ENCODE data around the gene DLL1. TPM values are rescaled to one million over a fixed set of nuclear protein-coding genes. Genes with fewer than 3 reads are reported as not detected.

Gene DLL1
- total RNA-seq, 4 donors from 2014 or later: 7.3 to 16.6 (median 12.4) TPM

GRCh38 chr6:170249817-170250216 lies 41.1 kb downstream of the DLL1 start:
- no peak for DNase-seq (ENCODE audit: low spot score)

GRCh38 chr6:170248861-170249600 lies 41.8 kb downstream of the DLL1 start:
- no peak for DNase-seq (ENCODE audit: low spot score)
- ATAC-seq (ENCODE audit: low FRiP score): no peak
- no peak for TF ChIP-seq CTCF (IDR thresholded peaks at IDR 0.05)

More at GRCh38 chr6:170249817-170250216, 41.1 kb downstream of the DLL1 start:
- no peak for TF ChIP-seq CTCF (IDR thresholded peaks at IDR 0.05)
- ATAC-seq (ENCODE audit: low FRiP score): no peak

GRCh38 chr6:170248111-170248805 lies 42.6 kb downstream of the DLL1 start:
- TF ChIP-seq CTCF (IDR thresholded peaks at IDR 0.05): no peak
- no peak for ATAC-seq (ENCODE audit: low FRiP score)
- DNase-seq (ENCODE audit: low spot score): no peak

GRCh38 chr6:170247178-170247701 lies 43.6 kb downstream of the DLL1 start:
- ATAC-seq (ENCODE audit: low FRiP score): no peak
- no peak for TF ChIP-seq CTCF (IDR thresholded peaks at IDR 0.05)
- DNase-seq (ENCODE audit: low spot score): no peak

- ATAC-seq (ENCODE audit: low FRiP score): no peak
- no peak for TF ChIP-seq CTCF (IDR thresholded peaks at IDR 0.05)
- no peak for DNase-seq (ENCODE audit: low spot score)
Observed at GRCh38 chr6:170245475-170245992, 45.3 kb downstream of the DLL1 start.

- no peak for TF ChIP-seq CTCF (IDR thresholded peaks at IDR 0.05)
- ATAC-seq (ENCODE audit: low FRiP score): no peak
- DNase-seq (ENCODE audit: low spot score): no peak
Observed at GRCh38 chr6:170244721-170245474, 46.0 kb downstream of the DLL1 start.
